K562 (cell line): Measurements from ENCODE around the gene GPR3. TPM values are rescaled to one million over a fixed set of nuclear protein-coding genes. Genes with fewer than 3 reads are reported as not detected.

Experiments
- DIDO1 ChIP-seq: fragments of 450-650 bp; IDR thresholded peaks from 2 replicates; pipeline ENCODE4 v1.6.1; 2016; ENCODE audit warnings: low read depth, missing biosample characterization, missing genetic modification characterization
- FIP1L1 ChIP-seq: fragments of 200-400 bp; formaldehyde crosslinking; IDR thresholded peaks from 2 replicates; pipeline ENCODE4 v1.6.1; 2018; ENCODE audit warnings: mild to moderate bottlenecking, low read depth, low read length; ENCODE audit not compliant: poor library complexity, severe bottlenecking
- PBX2 ChIP-seq, 2 experiments: IDR thresholded peaks in 1 of 2; conservative IDR thresholded peaks in 1 of 2; 2 replicates each; pipeline ENCODE4 v1.6.1; 2016; ENCODE audit warnings: low read depth in 2 of 2, mild to moderate bottlenecking in 1 of 2, missing compliant biosample characterization in 1 of 2, missing genetic modification characterization in 1 of 2, moderate library complexity in 1 of 2
- RAD21 ChIP-seq, 2 experiments: fragments of 250-450 bp in 1 of 2; fragments of 450-650 bp in 1 of 2; sonication (Bioruptor Pico) in 1 of 2; formaldehyde crosslinking in 1 of 2; IDR thresholded peaks in 1 of 2; conservative IDR thresholded peaks in 1 of 2; 2 replicates each; pipeline versions ENCODE4 v1.4.0 to v1.8.0; 2020 to 2022; ENCODE audit warnings: mild to moderate bottlenecking in 2 of 2, moderate library complexity in 1 of 2
- RBM22 ChIP-seq: fragments of 200-400 bp; formaldehyde crosslinking; IDR thresholded peaks from 2 replicates; pipeline ENCODE4 v1.6.1; 2018; ENCODE audit warnings: low read length, low read depth; ENCODE audit not compliant: poor library complexity, severe bottlenecking
- SMAD1 ChIP-seq: fragments of 150-350 bp; IDR thresholded peaks from 2 replicates; pipeline ENCODE4 v1.6.1; 2014; ENCODE audit warnings: low read length, low read depth; ENCODE audit not compliant: partially characterized antibody
- TARDBP ChIP-seq: fragments of 450-650 bp; IDR thresholded peaks from 2 replicates; pipeline ENCODE4 v1.6.1; 2016
- U2AF2 ChIP-seq: fragments of 200-400 bp; formaldehyde crosslinking; optimal IDR thresholded peaks from 2 replicates; pipeline ENCODE3; 2017; ENCODE audit warnings: low read depth, mild to moderate bottlenecking, low read length
- YY1 ChIP-seq, 3 experiments: IDR thresholded peaks; 2 replicates each; pipeline ENCODE4 v1.6.1; 2011; ENCODE audit warnings: low read length in 2 of 3, mild to moderate bottlenecking in 2 of 3, moderate library complexity in 2 of 3, borderline replicate concordance in 1 of 3, control low read depth in 1 of 3, low read depth in 1 of 3; ENCODE audit not compliant: insufficient read depth in 3 of 3, insufficient replicate concordance in 2 of 3, control insufficient read depth in 1 of 3, insufficient read length in 1 of 3; ENCODE audit errors: extremely low read depth in 1 of 3
- polyA plus RNA-seq, 8 experiments: library from polyadenylated mRNA; depleted of rRNA in 4 of 8; stranded (reverse) in 5 of 8; unstranded in 3 of 8; fragments of >200 nt; fragmentation: Nextera tagmentation in 2 of 8; fragmentation: Illumina TruSeq in 1 of 8; extraction: Ambion mirVana in 2 of 8; extraction: Trizol in 1 of 8; gene quantifications; 2 replicates each; pipeline versions ENCODE4 v1.2.1 to v1.2.3, GENCODE V29; 2011 to 2014; ENCODE audit warnings: inconsistent platforms in 1 of 8, missing spikeins in 1 of 8
- total RNA-seq, 7 experiments: library from RNA; depleted of rRNA in 6 of 7; stranded (reverse); fragments of >200 nt in 6 of 7; fragmentation: Illumina TruSeq in 2 of 7; extraction: Trizol in 2 of 7; gene quantifications; 2 replicates each; pipeline versions ENCODE4 v1.2.1 to v1.2.3, GENCODE V29; 2011 to 2021; ENCODE audit warnings: low replicate concordance in 1 of 7
- TF ChIP-seq, protein P1 (sequence below): sonication (generic); formaldehyde crosslinking; IDR thresholded peaks from 2 replicates; pipeline ENCODE4 v1.8.1; 2023; ENCODE audit warnings: mild to moderate bottlenecking, missing genetic modification reagents
- TF ChIP-seq, protein P2 (sequence below), 2 experiments: fragments of 450-650 bp; IDR thresholded peaks; 2 replicates each; pipeline ENCODE4 v1.6.1; 2016
- TF ChIP-seq, protein P3 (sequence below): fragments of 450-650 bp; IDR thresholded peaks from 2 replicates; pipeline ENCODE4 v1.7.1; 2018; ENCODE audit warnings: mild to moderate bottlenecking, low read depth; ENCODE audit not compliant: partially characterized antibody
- TF ChIP-seq, protein P4 (sequence below): fragments of 250-450 bp; sonication (Bioruptor Pico); IDR thresholded peaks from 2 replicates; pipeline ENCODE4 v1.8.0; 2022; ENCODE audit warnings: moderate library complexity, mild to moderate bottlenecking, inconsistent platforms

The GPR3 gene
- total and polyA plus RNA-seq, 9 of the 15 experiments (the other 6 are each of a cell fraction or from before 2014, with no cell fraction given) = 0.24 to 11.5 (median 3.7) TPM

DNA sequence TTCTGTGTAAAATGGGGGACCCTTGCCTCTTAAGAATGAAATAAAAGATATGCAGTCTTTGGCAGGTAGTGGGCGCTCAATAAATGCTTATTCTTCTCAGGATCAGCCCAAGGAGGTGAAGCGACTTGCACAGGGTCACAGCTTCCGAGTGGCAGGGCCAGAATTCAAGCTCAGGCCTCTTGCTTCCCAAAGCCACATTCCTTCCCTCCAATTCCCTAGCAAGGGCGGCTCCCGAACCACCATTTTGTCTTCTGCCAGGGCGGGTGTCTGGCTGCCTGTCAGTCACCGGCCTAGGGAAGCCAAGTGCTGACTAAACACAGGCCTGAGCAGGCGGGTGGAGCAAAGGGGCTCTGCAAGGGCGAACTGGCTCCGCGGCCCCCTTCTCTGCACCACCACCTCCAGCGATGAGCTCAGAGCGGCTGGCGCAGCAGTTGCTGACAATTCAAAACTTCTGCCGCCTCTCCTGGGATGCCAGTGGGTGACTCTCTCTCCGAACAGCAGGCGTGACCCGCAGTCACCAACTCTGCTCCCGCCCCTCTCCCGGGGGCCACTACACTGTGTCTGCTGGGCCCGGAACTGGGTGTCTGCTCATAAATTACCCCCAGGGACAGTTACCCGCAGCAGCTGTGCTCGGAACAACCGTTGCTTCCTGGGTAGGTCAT lies 10.8 kb downstream of the GPR3 start (continued):
- TF ChIP-seq YY1 (IDR thresholded peaks at IDR 0.05; ENCODE audit: borderline replicate concordance in 1 of 3, control insufficient read depth in 1 of 3, extremely low read depth in 1 of 3, insufficient read depth in 3 of 3, insufficient read length in 1 of 3, insufficient replicate concordance in 2 of 3, low read depth in 1 of 3, low read length in 2 of 3) (peak in 1 of 3 experiments; percentile 24), DIDO1 (tag) (no peak), RAD21 (CRISPR knock-in tag; conservative IDR thresholded peaks at IDR 0.05 in 1 of 2, IDR thresholded peaks at IDR 0.05 in 1 of 2) (peak; percentile 9 to 57; a peak in 2 of 4 replicates), U2AF2 (no peak), SMAD1 (no peak), RBM22 (peak; percentile 96), PBX2 (CRISPR knock-in tag; IDR thresholded peaks at IDR 0.05; ENCODE audit: low read depth) (no peak), PBX2 (tag; conservative IDR thresholded peaks at IDR 0.05; ENCODE audit: low read depth) (peak; percentile 61; the same call in 1 of the 2 replicates), FIP1L1 (no peak), TARDBP (no peak)
- TF ChIP-seq, protein P1, sequence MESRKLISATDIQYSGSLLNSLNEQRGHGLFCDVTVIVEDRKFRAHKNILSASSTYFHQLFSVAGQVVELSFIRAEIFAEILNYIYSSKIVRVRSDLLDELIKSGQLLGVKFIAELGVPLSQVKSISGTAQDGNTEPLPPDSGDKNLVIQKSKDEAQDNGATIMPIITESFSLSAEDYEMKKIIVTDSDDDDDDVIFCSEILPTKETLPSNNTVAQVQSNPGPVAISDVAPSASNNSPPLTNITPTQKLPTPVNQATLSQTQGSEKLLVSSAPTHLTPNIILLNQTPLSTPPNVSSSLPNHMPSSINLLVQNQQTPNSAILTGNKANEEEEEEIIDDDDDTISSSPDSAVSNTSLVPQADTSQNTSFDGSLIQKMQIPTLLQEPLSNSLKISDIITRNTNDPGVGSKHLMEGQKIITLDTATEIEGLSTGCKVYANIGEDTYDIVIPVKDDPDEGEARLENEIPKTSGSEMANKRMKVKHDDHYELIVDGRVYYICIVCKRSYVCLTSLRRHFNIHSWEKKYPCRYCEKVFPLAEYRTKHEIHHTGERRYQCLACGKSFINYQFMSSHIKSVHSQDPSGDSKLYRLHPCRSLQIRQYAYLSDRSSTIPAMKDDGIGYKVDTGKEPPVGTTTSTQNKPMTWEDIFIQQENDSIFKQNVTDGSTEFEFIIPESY = peak; percentile 53
- TF ChIP-seq, protein P2, sequence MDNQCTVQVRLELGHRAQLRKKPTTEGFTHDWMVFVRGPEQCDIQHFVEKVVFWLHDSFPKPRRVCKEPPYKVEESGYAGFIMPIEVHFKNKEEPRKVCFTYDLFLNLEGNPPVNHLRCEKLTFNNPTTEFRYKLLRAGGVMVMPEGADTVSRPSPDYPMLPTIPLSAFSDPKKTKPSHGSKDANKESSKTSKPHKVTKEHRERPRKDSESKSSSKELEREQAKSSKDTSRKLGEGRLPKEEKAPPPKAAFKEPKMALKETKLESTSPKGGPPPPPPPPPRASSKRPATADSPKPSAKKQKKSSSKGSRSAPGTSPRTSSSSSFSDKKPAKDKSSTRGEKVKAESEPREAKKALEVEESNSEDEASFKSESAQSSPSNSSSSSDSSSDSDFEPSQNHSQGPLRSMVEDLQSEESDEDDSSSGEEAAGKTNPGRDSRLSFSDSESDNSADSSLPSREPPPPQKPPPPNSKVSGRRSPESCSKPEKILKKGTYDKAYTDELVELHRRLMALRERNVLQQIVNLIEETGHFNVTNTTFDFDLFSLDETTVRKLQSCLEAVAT (IDR thresholded peaks at IDR 0.05) = peak in 1 of 2 experiments; percentile 47; a peak in 1 of 4 replicates
- TF ChIP-seq, protein P3, sequence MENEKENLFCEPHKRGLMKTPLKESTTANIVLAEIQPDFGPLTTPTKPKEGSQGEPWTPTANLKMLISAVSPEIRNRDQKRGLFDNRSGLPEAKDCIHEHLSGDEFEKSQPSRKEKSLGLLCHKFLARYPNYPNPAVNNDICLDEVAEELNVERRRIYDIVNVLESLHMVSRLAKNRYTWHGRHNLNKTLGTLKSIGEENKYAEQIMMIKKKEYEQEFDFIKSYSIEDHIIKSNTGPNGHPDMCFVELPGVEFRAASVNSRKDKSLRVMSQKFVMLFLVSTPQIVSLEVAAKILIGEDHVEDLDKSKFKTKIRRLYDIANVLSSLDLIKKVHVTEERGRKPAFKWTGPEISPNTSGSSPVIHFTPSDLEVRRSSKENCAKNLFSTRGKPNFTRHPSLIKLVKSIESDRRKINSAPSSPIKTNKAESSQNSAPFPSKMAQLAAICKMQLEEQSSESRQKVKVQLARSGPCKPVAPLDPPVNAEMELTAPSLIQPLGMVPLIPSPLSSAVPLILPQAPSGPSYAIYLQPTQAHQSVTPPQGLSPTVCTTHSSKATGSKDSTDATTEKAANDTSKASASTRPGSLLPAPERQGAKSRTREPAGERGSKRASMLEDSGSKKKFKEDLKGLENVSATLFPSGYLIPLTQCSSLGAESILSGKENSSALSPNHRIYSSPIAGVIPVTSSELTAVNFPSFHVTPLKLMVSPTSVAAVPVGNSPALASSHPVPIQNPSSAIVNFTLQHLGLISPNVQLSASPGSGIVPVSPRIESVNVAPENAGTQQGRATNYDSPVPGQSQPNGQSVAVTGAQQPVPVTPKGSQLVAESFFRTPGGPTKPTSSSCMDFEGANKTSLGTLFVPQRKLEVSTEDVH = peak; percentile 12
- TF ChIP-seq, protein P4, sequence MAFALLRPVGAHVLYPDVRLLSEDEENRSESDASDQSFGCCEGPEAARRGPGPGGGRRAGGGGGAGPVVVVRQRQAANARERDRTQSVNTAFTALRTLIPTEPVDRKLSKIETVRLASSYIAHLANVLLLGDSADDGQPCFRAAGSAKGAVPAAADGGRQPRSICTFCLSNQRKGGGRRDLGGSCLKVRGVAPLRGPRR (CRISPR knock-in tag) = no peak
